ENCODE measurements around the gene LGR5.

LGR5 gene, protein sequence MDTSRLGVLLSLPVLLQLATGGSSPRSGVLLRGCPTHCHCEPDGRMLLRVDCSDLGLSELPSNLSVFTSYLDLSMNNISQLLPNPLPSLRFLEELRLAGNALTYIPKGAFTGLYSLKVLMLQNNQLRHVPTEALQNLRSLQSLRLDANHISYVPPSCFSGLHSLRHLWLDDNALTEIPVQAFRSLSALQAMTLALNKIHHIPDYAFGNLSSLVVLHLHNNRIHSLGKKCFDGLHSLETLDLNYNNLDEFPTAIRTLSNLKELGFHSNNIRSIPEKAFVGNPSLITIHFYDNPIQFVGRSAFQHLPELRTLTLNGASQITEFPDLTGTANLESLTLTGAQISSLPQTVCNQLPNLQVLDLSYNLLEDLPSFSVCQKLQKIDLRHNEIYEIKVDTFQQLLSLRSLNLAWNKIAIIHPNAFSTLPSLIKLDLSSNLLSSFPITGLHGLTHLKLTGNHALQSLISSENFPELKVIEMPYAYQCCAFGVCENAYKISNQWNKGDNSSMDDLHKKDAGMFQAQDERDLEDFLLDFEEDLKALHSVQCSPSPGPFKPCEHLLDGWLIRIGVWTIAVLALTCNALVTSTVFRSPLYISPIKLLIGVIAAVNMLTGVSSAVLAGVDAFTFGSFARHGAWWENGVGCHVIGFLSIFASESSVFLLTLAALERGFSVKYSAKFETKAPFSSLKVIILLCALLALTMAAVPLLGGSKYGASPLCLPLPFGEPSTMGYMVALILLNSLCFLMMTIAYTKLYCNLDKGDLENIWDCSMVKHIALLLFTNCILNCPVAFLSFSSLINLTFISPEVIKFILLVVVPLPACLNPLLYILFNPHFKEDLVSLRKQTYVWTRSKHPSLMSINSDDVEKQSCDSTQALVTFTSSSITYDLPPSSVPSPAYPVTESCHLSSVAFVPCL

GRCh38 chr12:71439613-71440344 lies at the start of gene LGR5:
TSS of gene LGR5 (plus strand) at chr12:71439798. CDS start at chr12:71440081, 283 bp downstream.
- no peak for DNase-seq

GRCh38 chr12:71392521-71393145 lies 47.0 kb upstream of the LGR5 start:
- no peak for DNase-seq

- no peak for DNase-seq
Observed at GRCh38 chr12:71393625-71394024, 46.0 kb upstream of the LGR5 start.

- DNase-seq = no peak
Observed at GRCh38 chr12:71397433-71397954, 42.1 kb upstream of the LGR5 start.

DNA sequence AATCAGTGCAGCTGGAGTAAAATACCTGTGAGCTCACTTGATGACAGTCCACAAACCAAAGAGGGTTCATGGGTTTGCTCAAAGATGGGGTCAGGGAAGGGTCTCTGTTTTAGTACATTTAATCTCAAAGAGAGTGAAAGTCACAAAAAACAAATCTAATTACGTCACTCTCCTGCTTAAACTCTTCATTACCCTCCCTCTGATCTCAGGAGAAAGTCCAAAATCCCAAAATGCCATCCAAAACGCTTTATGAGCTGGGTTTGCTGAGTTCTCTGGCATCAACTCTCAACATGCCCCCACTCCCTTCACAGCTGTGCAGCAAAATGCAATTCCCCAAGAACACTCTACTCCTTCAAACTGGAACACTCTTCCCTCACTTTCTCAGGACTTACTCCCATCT lies 40.4 kb upstream of the LGR5 start:
- DNase-seq = no peak

DNA sequence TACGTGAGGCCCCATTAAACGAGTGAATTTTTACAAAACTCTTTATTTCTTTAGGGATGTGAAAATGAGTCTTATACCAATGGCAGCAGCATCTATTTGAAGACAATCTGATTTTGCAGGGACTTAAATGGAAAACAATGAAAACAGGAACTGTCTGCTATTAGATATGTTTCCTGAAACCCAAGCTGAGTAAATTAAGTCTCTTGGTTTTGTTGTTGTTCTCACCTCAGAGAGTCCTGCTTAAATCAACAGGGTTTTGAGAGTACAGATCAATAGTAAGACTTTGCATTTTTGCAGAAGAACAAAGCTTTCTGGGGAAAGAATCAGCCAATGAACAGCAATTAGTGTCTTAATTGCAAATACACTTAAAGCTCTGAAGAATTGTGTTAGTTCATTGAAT lies 39.1 kb upstream of the LGR5 start:
- DNase-seq = no peak

DNA sequence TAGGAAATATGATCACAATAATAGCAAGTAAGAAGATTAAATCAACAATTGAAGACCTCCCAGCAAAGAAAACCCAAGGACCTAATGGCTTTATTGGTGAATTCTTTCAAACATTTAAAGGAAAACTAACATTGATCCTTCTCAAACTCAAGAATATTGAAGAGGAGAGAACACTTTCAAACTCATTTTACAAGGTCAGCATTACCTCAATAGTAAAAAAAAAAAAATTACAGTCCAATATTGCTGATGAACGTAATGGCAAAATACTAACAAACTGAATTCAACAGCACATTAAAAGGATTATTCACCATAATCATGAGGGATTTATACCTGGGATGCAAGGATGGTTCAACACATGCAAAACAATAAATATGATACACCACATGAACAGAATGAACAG lies 33.7 kb upstream of the LGR5 start:
- DNase-seq = no peak

DNA sequence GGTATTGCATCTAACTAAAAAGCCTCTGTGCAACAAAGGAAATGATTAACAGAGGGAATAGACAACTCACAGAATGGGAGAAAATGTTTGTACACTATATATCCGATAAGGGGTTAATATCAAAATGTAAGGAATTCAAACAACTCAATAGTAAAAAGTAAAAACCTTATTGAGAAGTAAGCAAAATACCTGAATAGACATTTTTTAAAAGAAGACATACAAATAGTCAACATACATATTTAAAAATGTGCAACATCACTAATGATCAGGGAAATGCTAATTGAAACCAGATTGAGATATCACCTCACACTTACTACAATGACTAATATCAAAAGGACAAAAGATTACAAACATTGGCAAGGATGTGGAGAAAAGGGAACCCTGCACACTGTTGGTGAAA lies 31.9 kb upstream of the LGR5 start:
- DNase-seq = no peak

DNA sequence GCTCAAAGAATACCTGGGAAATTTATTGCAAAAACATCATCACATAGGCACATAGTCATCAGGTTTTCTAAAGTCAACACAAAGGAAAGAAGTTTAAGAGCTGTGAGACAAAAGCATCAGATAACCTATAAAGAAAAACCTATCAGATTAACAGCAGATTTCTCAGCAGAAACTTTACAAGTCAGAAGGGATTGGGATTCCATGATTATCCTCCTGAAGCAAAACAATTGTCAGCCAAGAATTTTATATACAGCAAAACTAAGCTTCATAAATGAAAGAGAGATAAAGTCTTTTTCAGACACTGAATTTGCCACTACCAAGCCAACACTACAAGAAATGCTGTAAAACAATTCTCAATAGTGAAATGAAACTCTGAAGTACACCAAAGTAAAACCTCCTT lies 28.8 kb upstream of the LGR5 start:
- DNase-seq = no peak

- no peak for DNase-seq
Observed at GRCh38 chr12:71411635-71412034, 28.0 kb upstream of the LGR5 start.

DNA sequence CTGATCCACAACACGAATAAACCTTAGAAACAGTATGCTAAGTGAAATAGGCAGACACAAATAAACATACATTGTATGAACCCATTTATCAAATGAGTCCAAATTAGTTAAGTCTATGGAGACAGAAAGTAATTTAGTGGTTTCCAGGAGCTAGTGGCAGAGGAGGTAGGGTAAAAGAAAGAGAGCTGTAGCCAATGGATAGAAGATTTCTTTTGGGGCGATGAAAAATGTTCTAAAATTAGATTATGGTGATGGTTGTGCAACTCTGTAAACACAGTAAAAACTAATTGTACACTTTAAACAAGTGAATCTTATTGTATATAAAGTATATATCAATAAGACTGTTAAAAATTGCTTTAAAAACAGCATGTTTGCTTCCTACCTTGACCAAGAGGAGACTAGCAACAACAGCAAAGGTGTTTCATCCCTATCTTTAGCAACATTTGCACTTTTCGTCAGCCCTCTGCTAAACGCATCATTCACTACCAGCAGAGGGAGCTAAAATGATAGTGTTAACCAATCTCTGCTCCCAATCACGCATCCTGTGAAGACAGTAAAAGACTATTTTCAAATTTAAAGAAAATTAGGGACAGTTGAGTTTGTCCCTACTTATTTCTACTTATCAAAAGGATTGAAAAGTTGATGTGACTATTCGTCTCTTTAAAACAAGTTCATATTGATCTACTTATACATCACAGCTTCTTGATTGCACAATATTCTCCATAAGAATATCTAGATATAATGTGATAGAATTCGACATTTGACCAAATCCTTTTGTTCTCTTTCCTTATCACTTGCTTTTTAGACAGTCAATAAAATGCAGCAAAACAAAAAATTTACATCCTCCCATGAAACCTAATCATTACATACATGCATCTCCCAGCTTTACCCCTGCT lies 24.0 kb upstream of the LGR5 start:
- DNase-seq = no peak

GRCh38 chr12:71417181-71417580 lies 22.4 kb upstream of the LGR5 start:
- DNase-seq = no peak

DNA sequence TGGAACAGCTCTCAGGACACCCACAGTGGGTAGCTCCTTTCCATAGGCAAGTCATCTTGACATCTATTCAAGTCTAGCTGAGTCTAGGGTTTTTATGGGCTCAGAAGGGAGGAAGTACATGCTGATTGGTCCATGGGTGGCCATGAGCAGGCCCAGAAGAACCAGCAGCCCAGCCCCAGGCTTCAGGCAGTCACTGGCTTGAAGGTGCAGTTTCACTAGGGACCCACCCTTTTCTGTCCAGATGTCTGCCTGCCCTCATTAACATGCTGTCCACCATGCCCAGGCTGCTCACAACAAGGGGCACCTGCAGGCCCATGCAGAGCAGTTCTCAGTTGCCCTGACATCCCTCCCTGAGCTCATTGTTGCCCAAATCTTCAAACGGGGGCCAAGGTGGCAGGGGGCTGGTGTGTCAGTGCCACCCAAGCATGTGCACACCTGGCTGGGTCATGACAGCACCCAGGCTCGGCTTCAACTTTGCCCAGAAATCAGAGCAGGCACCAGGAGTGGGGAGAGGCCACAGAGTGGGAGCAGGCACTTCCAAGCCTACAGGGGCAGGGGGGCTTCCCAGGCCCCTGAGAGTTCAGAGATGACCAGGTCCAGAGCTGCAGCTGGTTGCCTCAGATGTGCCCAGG lies 18.7 kb upstream of the LGR5 start:
- DNase-seq = no peak

DNA sequence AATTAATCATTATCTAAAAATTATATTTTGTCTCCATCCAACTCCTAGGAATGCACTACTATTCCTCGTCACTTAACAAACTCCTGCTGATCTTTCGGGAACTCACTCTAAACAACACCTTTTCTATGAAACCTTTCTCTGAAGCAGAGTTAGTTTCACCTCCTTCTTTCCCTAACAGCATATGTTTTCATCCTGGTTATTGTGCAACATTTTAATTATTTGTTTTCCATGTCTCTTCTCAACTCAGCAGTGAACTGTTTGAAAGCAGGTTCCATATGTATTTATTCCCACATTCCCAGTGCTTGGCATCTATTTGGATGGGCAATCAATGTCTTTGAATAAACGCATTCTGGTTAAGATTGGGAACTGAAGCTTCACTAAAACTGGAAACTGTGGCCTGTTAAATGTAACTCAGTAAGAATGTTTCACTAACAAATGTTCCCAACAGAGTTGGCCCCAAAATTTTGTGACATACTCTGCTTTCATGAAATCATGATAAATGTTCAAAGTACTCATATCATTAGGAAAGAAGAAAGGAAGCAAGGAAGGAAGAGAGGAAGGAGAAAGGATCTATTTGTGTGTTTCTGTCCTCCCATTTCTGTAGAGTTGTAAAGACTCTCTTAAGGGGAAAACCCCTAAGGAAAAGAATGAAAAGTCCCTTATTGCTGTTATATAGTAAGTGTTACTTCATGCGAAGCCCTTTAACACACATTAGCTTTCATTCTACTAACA lies 13.9 kb upstream of the LGR5 start:
- DNase-seq = no peak

- no peak for DNase-seq
Observed at GRCh38 chr12:71426300-71427047, 13.1 kb upstream of the LGR5 start.

DNA sequence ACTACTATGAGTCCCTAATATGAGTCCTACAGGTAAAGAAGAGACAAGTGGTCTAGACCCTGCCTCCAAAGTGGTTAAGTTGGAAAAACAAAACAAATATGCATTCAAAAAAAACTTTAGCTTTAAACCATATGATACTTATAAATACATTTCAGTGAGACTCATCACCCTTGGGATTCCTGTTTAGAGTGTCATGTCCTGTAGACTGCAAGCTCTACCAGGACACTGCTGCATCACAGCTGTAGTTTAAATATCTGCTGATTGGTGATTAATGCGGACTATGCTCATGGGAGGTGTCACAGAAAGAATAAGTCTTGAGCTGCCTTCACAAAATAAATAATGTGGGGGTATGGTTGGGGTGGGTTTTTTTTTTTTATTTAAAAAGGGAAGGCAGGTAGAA lies 8.8 kb upstream of the LGR5 start:
- no peak for DNase-seq

DNA sequence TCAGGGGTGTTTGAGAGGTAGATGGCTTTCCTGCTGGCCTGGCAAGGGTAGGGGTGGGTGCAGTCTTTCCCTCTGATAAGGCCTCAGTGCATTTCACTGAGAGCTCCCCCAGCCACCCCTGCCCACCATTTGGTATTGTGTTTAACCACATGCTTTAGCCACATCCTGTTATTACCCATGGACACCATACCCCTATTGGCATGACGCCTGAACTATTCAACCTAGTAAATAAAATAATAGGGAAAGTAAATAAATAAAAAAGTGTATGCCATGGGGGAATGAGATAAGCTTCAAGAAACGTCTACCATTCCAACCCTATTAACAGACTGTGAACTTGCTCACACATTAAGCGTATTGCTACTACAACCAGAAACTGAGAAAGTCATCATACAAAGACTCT lies 7.6 kb upstream of the LGR5 start:
- no peak for DNase-seq

DNA sequence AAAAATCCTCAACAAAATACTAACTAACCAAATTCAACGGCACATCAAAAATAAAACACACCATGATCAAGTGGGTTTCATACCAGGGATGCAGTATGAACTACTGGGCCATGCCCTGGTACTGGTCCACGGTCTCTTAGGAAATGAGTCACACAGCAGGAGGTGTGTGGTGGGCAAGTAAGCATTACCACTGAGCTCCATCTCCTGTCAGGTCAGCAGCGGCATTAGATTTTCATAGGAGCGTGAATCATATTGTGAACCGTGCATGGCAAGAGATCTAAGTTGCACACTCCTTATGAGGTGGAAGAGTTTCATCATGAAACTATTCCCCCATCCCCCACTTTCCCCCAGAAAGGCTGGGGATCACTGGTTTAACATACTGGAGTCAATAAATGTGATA lies 6.7 kb upstream of the LGR5 start:
- DNase-seq = no peak

DNA sequence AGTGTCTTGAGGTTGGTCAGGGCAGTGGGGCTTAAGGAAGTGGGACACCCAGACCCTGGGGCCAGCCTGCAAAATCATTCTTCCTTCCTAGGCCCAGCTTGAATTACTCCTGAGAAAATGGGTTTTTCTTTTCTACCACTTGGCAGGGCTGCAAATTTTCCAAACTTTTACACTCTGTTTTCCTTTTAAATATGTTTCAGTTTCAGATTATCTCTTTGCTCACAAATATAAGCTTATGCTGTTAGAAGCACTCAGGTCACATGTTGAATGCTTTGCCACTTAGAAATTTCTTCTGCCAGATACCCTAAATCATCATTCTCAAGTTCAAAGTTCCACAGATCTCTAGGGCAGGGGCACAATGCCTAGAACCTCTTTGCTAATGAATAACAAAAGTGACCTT lies 2.9 kb upstream of the LGR5 start:
- no peak for DNase-seq

All from CD4-positive, alpha-beta T cell treated with Interleukin-15 for 1 hour (primary cell).